HFFc6 (cell line): Measurements from ENCODE around the gene ARPC4. TPM values are rescaled to one million over a fixed set of nuclear protein-coding genes. Genes with fewer than 3 reads are reported as not detected.

Experiments
- DNase-seq: peaks from one replicate; pipeline ENCODE4 v3.0.0-alpha.2; 2018
- H3K27ac Mint-ChIP-seq: 2 replicates; pipeline ENCODE4 v1.8.0; 2020; ENCODE audit warnings: mild to moderate bottlenecking, mixed read lengths
- H3K27me3 Mint-ChIP-seq: 2 replicates; pipeline ENCODE4 v1.8.0; 2021; ENCODE audit warnings: mild to moderate bottlenecking, moderate library complexity, mixed read lengths; ENCODE audit not compliant: insufficient read depth
- H3K36me3 Mint-ChIP-seq: 2 replicates; pipeline ENCODE4 v1.8.0; 2021; ENCODE audit warnings: low read depth, mixed read lengths
- H3K4me1 Mint-ChIP-seq: 2 replicates; pipeline ENCODE4 v1.8.0; 2020; ENCODE audit warnings: low read depth, mixed read lengths
- H3K4me3 Mint-ChIP-seq: 2 replicates; pipeline ENCODE4 v1.8.0; 2020; ENCODE audit warnings: mild to moderate bottlenecking, moderate library complexity, mixed read lengths
- H3K9me3 Mint-ChIP-seq: 2 replicates; pipeline ENCODE4 v1.8.0; 2020; ENCODE audit warnings: mild to moderate bottlenecking, mixed read lengths
- CTCF ChIP-seq: fragments of 200-600 bp; sonication (generic); IDR thresholded peaks from 2 replicates; pipeline ENCODE4 v1.5.0; 2021; ENCODE audit warnings: antibody characterized with exemption, mild to moderate bottlenecking
- total RNA-seq, 6 experiments: library from RNA; stranded (reverse); fragmentation: NEBNext Ultra II Directional; extraction: Animal tissue kit (Norgen Biotek cat#: 25700); gene quantifications; 2 replicates in 1 of 6; 3 replicates in 5 of 6; pipeline ENCODE4 v1.2.3, GENCODE V29; 2021

ARPC4 gene
- total RNA-seq, 6 experiments from 2014 or later: 252 to 303 (median 266) TPM

GRCh38 chr3:9833078-9833477, 40.2 kb downstream of the ARPC4 start:
- TF ChIP-seq CTCF: no peak
- H3K36me3 Mint-ChIP-seq: no peaks in the 10 kb centered on the region
- no peak for DNase-seq
- H3K27me3 Mint-ChIP-seq: no peaks in the 10 kb centered on the region; the same call in 1 of the 2 replicates
- no peak overlapping the region for H3K4me3 Mint-ChIP-seq
- H3K4me1 Mint-ChIP-seq: no peaks in the 10 kb centered on the region
- H3K27ac Mint-ChIP-seq: no peak overlapping the region
- no peaks in the 10 kb centered on the region for H3K9me3 Mint-ChIP-seq

- Mint-ChIP-seq H3K4me3 (no peak overlapping the region), H3K27me3 (peaks cover 1% of the 10 kb centered on the region), H3K9me3 (no peaks in the 10 kb centered on the region), H3K4me1 (no peaks in the 10 kb centered on the region), H3K27ac (no peak overlapping the region), H3K36me3 (no peaks in the 10 kb centered on the region)
- DNase-seq: no peak
- TF ChIP-seq CTCF: no peak
Observed at GRCh38 chr3:9834520-9835380, 41.9 kb downstream of the ARPC4 start.

- Mint-ChIP-seq H3K9me3 (no peaks in the 10 kb centered on the region), H3K4me3 (no peak overlapping the region), H3K27me3 (peaks cover 1% of the 10 kb centered on the region), H3K27ac (no peak overlapping the region), H3K4me1 (peaks cover 8% of the 10 kb centered on the region), H3K36me3 (peaks cover 23% of the 10 kb centered on the region)
- no peak for TF ChIP-seq CTCF
- no peak for DNase-seq
Observed at GRCh38 chr3:9837701-9838582, 45.1 kb downstream of the ARPC4 start.

- Mint-ChIP-seq H3K4me1 (peaks cover 10% of the 10 kb centered on the region), H3K27ac (no peak overlapping the region), H3K27me3 (peaks cover 1% of the 10 kb centered on the region), H3K9me3 (no peaks in the 10 kb centered on the region), H3K36me3 (peaks cover 23% of the 10 kb centered on the region), H3K4me3 (no peak overlapping the region)
- DNase-seq: no peak
- no peak for TF ChIP-seq CTCF
Observed at GRCh38 chr3:9838856-9839255, 46.0 kb downstream of the ARPC4 start.

GRCh38 chr3:9841015-9841414, 48.1 kb downstream of the ARPC4 start:
- Mint-ChIP-seq H3K27ac (no peak overlapping the region), H3K4me1 (peaks cover 14% of the 10 kb centered on the region), H3K36me3 (peaks cover 23% of the 10 kb centered on the region), H3K9me3 (no peaks in the 10 kb centered on the region), H3K27me3 (peaks cover 1% of the 10 kb centered on the region), H3K4me3 (no peak overlapping the region)
- DNase-seq: no peak
- no peak for TF ChIP-seq CTCF
